HG02840 (cell line): Measurements from ENCODE around the gene LRRC45.

Experiments used
- ATAC-seq: cut with Tn5 transposase; IDR thresholded peaks from one replicate; pipeline ENCODE4 v1.9.1; 2021; ENCODE audit warnings: mild to moderate bottlenecking, moderate library complexity, moderate number of reproducible peaks; ENCODE audit not compliant: unreplicated experiment, low FRiP score

LRRC45 gene

GRCh38 chr17:82006468-82007227 is 16.5 kb upstream of the LRRC45 start:
- ATAC-seq = no peak

- no peak for ATAC-seq
Measured at GRCh38 chr17:82007228-82007494, 15.9 kb upstream of the LRRC45 start.

- ATAC-seq = no peak
Measured at GRCh38 chr17:82007495-82008257, 15.4 kb upstream of the LRRC45 start.

- no peak for ATAC-seq
Measured at GRCh38 chr17:82008258-82008940, 14.7 kb upstream of the LRRC45 start.

GRCh38 chr17:82008941-82009405 is 14.1 kb upstream of the LRRC45 start:
- ATAC-seq = no peak

- ATAC-seq = no peak
Measured at GRCh38 chr17:82009413-82009812, 13.7 kb upstream of the LRRC45 start.

- no peak for ATAC-seq
Measured at GRCh38 chr17:82010575-82011525, 12.3 kb upstream of the LRRC45 start.

GRCh38 chr17:82011617-82012187 is 11.4 kb upstream of the LRRC45 start:
- no peak for ATAC-seq

- ATAC-seq = no peak
Measured at GRCh38 chr17:82012261-82012639, 10.9 kb upstream of the LRRC45 start.

- ATAC-seq = no peak
Measured at GRCh38 chr17:82012640-82013295, 10.3 kb upstream of the LRRC45 start.

GRCh38 chr17:82013341-82013740 is 9.8 kb upstream of the LRRC45 start:
- no peak for ATAC-seq

- no peak for ATAC-seq
Measured at GRCh38 chr17:82013772-82014321, 9.3 kb upstream of the LRRC45 start.

- ATAC-seq = no peak
Measured at GRCh38 chr17:82014432-82014831, 8.7 kb upstream of the LRRC45 start.

GRCh38 chr17:82014971-82015310 is 8.2 kb upstream of the LRRC45 start:
- no peak for ATAC-seq

GRCh38 chr17:82015311-82015971 is 7.7 kb upstream of the LRRC45 start:
- no peak for ATAC-seq

GRCh38 chr17:82016061-82016874 is 6.8 kb upstream of the LRRC45 start:
- no peak for ATAC-seq

- ATAC-seq = no peak
Measured at GRCh38 chr17:82016875-82017459, 6.1 kb upstream of the LRRC45 start.
